ENCODE measurements around the gene ZNF219. TPM values are rescaled to one million over a fixed set of nuclear protein-coding genes. Genes with fewer than 3 reads are reported as not detected.

Gene ZNF219
- total RNA-seq, 1 experiment from 2014 or later: 84.5 TPM

GRCh38 chr14:21106498-21107282 is 8.2 kb upstream of the ZNF219 start:
- WGBS (ENCODE audit: extremely low coverage, insufficient read length, low lambda C conversion rate): no CpG with 5 or more reads among the region's 11 CpGs
- Histone ChIP-seq H3T11ph (ENCODE audit: low read length) (no peak overlapping the region), H4K20me1 (ENCODE audit: control insufficient read depth, insufficient read depth, insufficient read length) (peaks cover 3% of the 10 kb centered on the region), H2BK120ac (ENCODE audit: low read depth, low read length, poor library complexity, severe bottlenecking) (no peak overlapping the region), H2AK5ac (ENCODE audit: insufficient read length, low read length) (no peak overlapping the region), H2BK15ac (ENCODE audit: low read depth, low read length) (no peak overlapping the region), H3K9ac (ENCODE audit: extremely low read depth, insufficient read length, low read length) (no peak overlapping the region), H3K27me3 (ENCODE audit: insufficient read depth, low read length) (no peaks in the 10 kb centered on the region), H3K14ac (ENCODE audit: insufficient read depth, low read length) (no peak overlapping the region), H3K18ac (ENCODE audit: insufficient read length, low read depth, low read length) (peak overlapping the region; percentile 37), H3K23ac (ENCODE audit: insufficient read length, low read depth, low read length) (no peak overlapping the region), H3K56ac (ENCODE audit: insufficient read length, low read depth, low read length) (no peak overlapping the region), H2BK12ac (ENCODE audit: insufficient read length, low read depth, low read length) (no peak overlapping the region), H3K4ac (ENCODE audit: low read depth, low read length) (no peak overlapping the region), H2AFZ (ENCODE audit: low read length) (no peak overlapping the region), H2BK20ac (ENCODE audit: low read depth, low read length, poor library complexity, severe bottlenecking) (no peak overlapping the region), H3K79me2 (ENCODE audit: insufficient read depth, low read length) (no peaks in the 10 kb centered on the region; the same call in 1 of the 2 replicates), H4K91ac (ENCODE audit: insufficient read length, low read depth, low read length) (no peak overlapping the region), H4K8ac (replicated peaks; ENCODE audit: insufficient read length, low read depth, low read length) (no peak overlapping the region), H3K79me1 (ENCODE audit: insufficient read depth, low read depth, low read length, poor library complexity, severe bottlenecking) (no peaks in the 10 kb centered on the region), H3K9me3 (ENCODE audit: control insufficient read depth, low read depth, low read length) (no peaks in the 10 kb centered on the region), H3K4me1 (ENCODE audit: insufficient read depth, low read length) (peaks cover 13% of the 10 kb centered on the region; the same call in 1 of the 2 replicates), H2BK5ac (ENCODE audit: insufficient read length, low read length) (no peak overlapping the region), H3K23me2 (ENCODE audit: insufficient read length, low read depth, low read length, poor library complexity, severe bottlenecking) (peaks cover 18% of the 10 kb centered on the region), H4K5ac (ENCODE audit: insufficient read length, low read depth, low read length) (no peak overlapping the region), H3K27ac (ENCODE audit: insufficient read length, low read depth, low read length) (no peak overlapping the region), H3K4me2 (ENCODE audit: insufficient read depth, insufficient read length, low read length) (no peak overlapping the region)
- no peaks in the 10 kb centered on the region; the same call in 1 of the 2 replicates for H3K27me3 Mint-ChIP-seq (ENCODE audit: low read depth)
- H3K4me3 Mint-ChIP-seq: peak overlapping the region in 1 of 2 experiments; percentile 30; a peak in 2 of 5 replicates
- H3K4me1 Mint-ChIP-seq: peaks cover 51 to 63% of the 10 kb centered on the region in 2 experiments
- no peaks in the 10 kb centered on the region for H3K9me3 Mint-ChIP-seq
- DNase-seq: peak; percentile 88
- TF ChIP-seq CTCF (conservative IDR thresholded peaks at IDR 0.05): peak; percentile 92
- peak overlapping the region in 2 of 3 experiments; percentile 49 to 81; a peak in 2 of 7 replicates for H3K27ac Mint-ChIP-seq
- no peaks in the 10 kb centered on the region for H3K36me3 Mint-ChIP-seq (ENCODE audit: insufficient read depth in 1 of 3, low read depth in 3 of 3)

All from H9 (cell line).